HCT116 (cell line): Measurements from ENCODE around the gene MPV17L2. TPM values are rescaled to one million over a fixed set of nuclear protein-coding genes. Genes with fewer than 3 reads are reported as not detected.

Source experiments
- ATAC-seq: fragments of 200-7000 bp; cut with Tn5 transposase; 2 replicates; pipeline ENCODE4 v1.9.1; 2020; ENCODE audit warnings: mild to moderate bottlenecking, moderate library complexity
- BruUV-seq: library from RNA; stranded (reverse); fragments of 400-500 nt; replicated peaks from 2 replicates; lab custom pipeline; 2021; lab: Mats Ljungman, UMichigan
- CTCF ChIA-PET: fragments of 300-600 bp; sonication (Branson Sonifier 250); formaldehyde crosslinking; loops from one replicate; lab custom pipeline; 2021; ENCODE audit warnings: antibody characterized with exemption; lab: Charles Lee
- POLR2A ChIA-PET: fragments of 300-600, 350-600 bp; sonication (Branson Sonifier 250); formaldehyde crosslinking; loops from one replicate; lab custom pipeline; 2021; ENCODE audit warnings: antibody characterized with exemption; lab: Charles Lee
- RAD21 ChIA-PET, 2 experiments: fragments of 300-600 bp; sonication (Branson Sonifier 250); formaldehyde crosslinking; loops; one replicate each; lab custom pipeline; 2023; ENCODE audit warnings: low total read pairs in 2 of 2; ENCODE audit not compliant: uncharacterized antibody in 2 of 2, unreplicated experiment in 2 of 2, low non-redundant PET in 1 of 2; lab: Charles Lee
- DNase-seq: peaks from one replicate; pipeline ENCODE4 v3.0.0-alpha.2; 2010; ENCODE audit warnings: low read depth, low spot score
- H2AFZ ChIP-seq: fragments of 200-600 bp; shearing (Covaris generic), sonication (generic); 2 replicates; pipeline ENCODE4 v1.6.1; 2017; ENCODE audit warnings: low read depth, mixed run types, mixed read lengths, antibody characterized with exemption, low read length; ENCODE audit not compliant: poor library complexity, severe bottlenecking
- H3K27ac ChIP-seq: 2 replicates; pipeline ENCODE4 v1.5.1; 2012; ENCODE audit warnings: low read depth, low read length
- H3K27me3 ChIP-seq: fragments of 200-600 bp; sonication (generic); 2 replicates; pipeline ENCODE4 v1.6.1; 2016; ENCODE audit warnings: mixed run types, low read length, mixed read lengths; ENCODE audit not compliant: insufficient read depth
- H3K36me3 ChIP-seq, 2 experiments: fragments of 200-500 bp in 1 of 2; fragments of 200-600 bp in 1 of 2; sonication (Bioruptor generic) in 1 of 2; sonication (generic) in 1 of 2; 2 replicates each; pipeline versions ENCODE4 v1.5.1 to v1.6.1; 2014 to 2016; ENCODE audit warnings: low read length in 2 of 2, inconsistent platforms in 1 of 2, mixed read lengths in 1 of 2, mixed run types in 1 of 2; ENCODE audit not compliant: insufficient read depth in 2 of 2, control insufficient read depth in 1 of 2
- H3K4me1 ChIP-seq, 2 experiments: fragments of 200-600 bp in 1 of 2; sonication (generic) in 1 of 2; 2 replicates each; pipeline versions ENCODE4 v1.5.1 to v1.6.1; 2012 to 2017; ENCODE audit warnings: low read length in 2 of 2, inconsistent platforms in 1 of 2, mild to moderate bottlenecking in 1 of 2, mixed read lengths in 1 of 2, mixed run types in 1 of 2, moderate library complexity in 1 of 2; ENCODE audit not compliant: insufficient read depth in 2 of 2, control insufficient read depth in 1 of 2
- H3K4me2 ChIP-seq: fragments of 200-600 bp; sonication (generic); 2 replicates; pipeline ENCODE4 v1.6.1; 2017; ENCODE audit warnings: mixed run types, low read length, mixed read lengths
- H3K4me3 ChIP-seq, 2 experiments: fragments of 200-600 bp in 1 of 2; sonication (generic) in 1 of 2; replicated peaks in 1 of 2; 2 replicates each; pipeline ENCODE4 v1.5.1; 2011 to 2016; ENCODE audit warnings: low read length in 2 of 2, control low read depth in 1 of 2, low read depth in 1 of 2, mild to moderate bottlenecking in 1 of 2, mixed read lengths in 1 of 2, mixed run types in 1 of 2
- H3K79me2 ChIP-seq: fragments of 200-600 bp; sonication (generic); 2 replicates; pipeline ENCODE4 v1.6.1; 2017; ENCODE audit warnings: mild to moderate bottlenecking, mixed run types, low read length, moderate library complexity, mixed read lengths; ENCODE audit not compliant: insufficient read depth
- H3K9ac ChIP-seq: fragments of 200-600 bp; sonication (generic); 2 replicates; pipeline ENCODE4 v1.6.1; 2016; ENCODE audit warnings: low read length, mixed read lengths
- H3K9me2 ChIP-seq: fragments of 200-600 bp; sonication (generic), shearing (Covaris generic); 2 replicates; pipeline ENCODE4 v1.6.1; 2017; ENCODE audit warnings: mixed run types, mild to moderate bottlenecking, moderate library complexity; ENCODE audit not compliant: insufficient read depth
- H3K9me3 ChIP-seq, 2 experiments: fragments of 200-500 bp in 1 of 2; fragments of 200-600 bp in 1 of 2; sonication (Bioruptor generic) in 1 of 2; sonication (generic) in 1 of 2; 2 replicates each; pipeline ENCODE4 v1.6.1; 2014 to 2017; ENCODE audit warnings: low read length in 2 of 2, mixed read lengths in 2 of 2, inconsistent platforms in 1 of 2, low read depth in 1 of 2, mild to moderate bottlenecking in 1 of 2, mixed run types in 1 of 2, moderate library complexity in 1 of 2; ENCODE audit not compliant: control insufficient read depth in 1 of 2, insufficient read depth in 1 of 2
- H4K20me1 ChIP-seq: fragments of 200-600 bp; sonication (generic), shearing (Covaris generic); 2 replicates; pipeline ENCODE4 v1.6.1; 2017; ENCODE audit warnings: mixed run types, mild to moderate bottlenecking, moderate library complexity; ENCODE audit not compliant: insufficient read depth
- CEBPB ChIP-seq: IDR thresholded peaks from 2 replicates; pipeline ENCODE4 v1.6.1; 2012; ENCODE audit warnings: low read depth
- EGR1 ChIP-seq: IDR thresholded peaks from 2 replicates; pipeline ENCODE4 v1.6.1; 2012; ENCODE audit warnings: low read depth
- ELF1 ChIP-seq: IDR thresholded peaks from 2 replicates; pipeline ENCODE4 v1.6.1; 2012; ENCODE audit warnings: low read depth, borderline replicate concordance
- EZH2 ChIP-seq: fragments of 200-600 bp; sonication (generic); IDR thresholded peaks from 2 replicates; pipeline ENCODE4 v1.6.1; 2017; ENCODE audit warnings: antibody characterized with exemption, mixed run types
- EZH2phosphoT487 ChIP-seq: fragments of 200-600 bp; IDR thresholded peaks from 2 replicates; pipeline ENCODE4 v1.6.1; 2018; ENCODE audit warnings: antibody characterized with exemption, borderline replicate concordance
- FOSL1 ChIP-seq: IDR thresholded peaks from 2 replicates; pipeline ENCODE4 v1.6.1; 2012; ENCODE audit warnings: low read depth
- JUND ChIP-seq: IDR thresholded peaks from 2 replicates; pipeline ENCODE4 v1.6.1; 2012
- POLR2AphosphoS5 ChIP-seq: IDR thresholded peaks from 2 replicates; pipeline ENCODE4 v1.6.1; 2011; ENCODE audit warnings: mild to moderate bottlenecking, low read depth, low read length, moderate library complexity
- RAD21 ChIP-seq: IDR thresholded peaks from 2 replicates; pipeline ENCODE4 v1.6.1; 2012; ENCODE audit warnings: low read depth, mild to moderate bottlenecking
- SIN3A ChIP-seq: IDR thresholded peaks from 2 replicates; pipeline ENCODE4 v1.6.1; 2012; ENCODE audit warnings: low read depth
- SP1 ChIP-seq: IDR thresholded peaks from 2 replicates; pipeline ENCODE4 v1.6.1; 2012; ENCODE audit warnings: low read depth
- SRF ChIP-seq: IDR thresholded peaks from 2 replicates; pipeline ENCODE4 v1.6.1; 2012; ENCODE audit warnings: low read depth
- TCF7L2 ChIP-seq: IDR thresholded peaks from 2 replicates; pipeline ENCODE4 v1.7.0; 2011; ENCODE audit warnings: borderline replicate concordance, inconsistent platforms; ENCODE audit not compliant: insufficient read depth, insufficient read length; ENCODE audit errors: extremely low read depth
- YY1 ChIP-seq: IDR thresholded peaks from 2 replicates; pipeline ENCODE4 v1.6.1; 2011; ENCODE audit warnings: low read length, low read depth, moderate library complexity, mild to moderate bottlenecking; ENCODE audit not compliant: insufficient replicate concordance; ENCODE audit errors: extremely low read depth
- ZNF274 ChIP-seq: fragments of 200-500 bp; sonication (Bioruptor generic); IDR thresholded peaks from 2 replicates; pipeline ENCODE4 v1.6.1; 2014; ENCODE audit warnings: mild to moderate bottlenecking, low read depth, low read length, inconsistent platforms
- intact Hi-C: fragments of 100-400 bp; cut with micrococcal nuclease; formaldehyde crosslinking; loops from 2 replicates; pipeline ENCODE4 v1.10.0; 2022
- total RNA-seq: library from RNA; stranded (reverse); gene quantifications from one replicate; pipeline ENCODE4 v1.2.1, GENCODE V29; 2021; ENCODE audit not compliant: unreplicated experiment
- TF ChIP-seq, protein P1 (sequence below), 3 experiments: fragments of 200-600 bp in 1 of 3; sonication (generic) in 1 of 3; IDR thresholded peaks in 2 of 3; conservative IDR thresholded peaks in 1 of 3; 2 replicates each; pipeline ENCODE4 v1.5.1; 2012 to 2017; ENCODE audit warnings: low read depth in 2 of 3, low read length in 2 of 3, antibody characterized with exemption in 1 of 3, borderline replicate concordance in 1 of 3, control low read depth in 1 of 3, mild to moderate bottlenecking in 1 of 3, mixed read lengths in 1 of 3, mixed run types in 1 of 3, moderate library complexity in 1 of 3; ENCODE audit not compliant: insufficient read depth in 1 of 3
- TF ChIP-seq, protein P2 (sequence below): IDR thresholded peaks from 2 replicates; pipeline ENCODE4 v1.6.1; 2011; ENCODE audit warnings: mild to moderate bottlenecking, low read length, moderate library complexity; ENCODE audit not compliant: insufficient replicate concordance; ENCODE audit errors: extremely low read depth
- TF ChIP-seq, protein P3 (sequence below): IDR thresholded peaks from 2 replicates; pipeline ENCODE4 v1.6.1; 2012
- TF ChIP-seq, protein P4 (sequence below): IDR thresholded peaks from 2 replicates; pipeline ENCODE4 v1.6.1; 2012

Gene MPV17L2
- total RNA-seq, 1 experiment from 2014 or later = 18.7 TPM

DNA sequence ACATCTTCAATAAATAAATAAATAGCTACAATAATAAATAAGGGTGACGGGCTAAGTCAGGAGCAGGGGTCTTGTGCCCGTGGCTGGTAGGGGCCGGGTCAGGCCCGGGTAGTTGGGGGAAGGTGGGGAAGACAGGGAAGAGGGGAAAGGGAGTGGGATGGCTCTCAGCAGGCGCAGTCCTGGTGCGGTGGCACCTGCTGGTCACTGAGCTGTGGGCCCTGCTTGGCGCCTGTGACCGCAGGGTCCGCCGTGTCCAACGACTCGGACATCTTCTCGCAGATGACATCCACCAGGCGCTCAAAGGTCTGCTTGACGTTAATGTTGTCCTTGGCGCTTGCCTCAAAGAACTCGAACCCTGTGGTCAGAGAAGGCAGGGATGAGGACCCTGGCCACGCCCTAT is 4.3 kb downstream of the MPV17L2 start:
- CTCF ChIA-PET = no interaction called here
- POLR2A ChIA-PET = no interaction called here

More for the DNA sequence above, 4.3 kb downstream of the MPV17L2 start:
- no peak overlapping the region for H3K4me3 ChIP-seq
- DNase-seq (no peak), ATAC-seq (no peak)
- no peak overlapping the region for H3K4me2 ChIP-seq
- H3K27ac ChIP-seq = no peak overlapping the region
- H4K20me1 ChIP-seq = no peaks in the 10 kb centered on the region; the same call in 1 of the 2 replicates
- H3K9ac ChIP-seq = no peak overlapping the region
- H3K79me2 ChIP-seq = peaks cover 15% of the 10 kb centered on the region; the same call in 1 of the 2 replicates
- intact Hi-C loops = no loop called here
- H3K36me3 ChIP-seq = peaks cover 12 to 22% of the 10 kb centered on the region in 2 experiments; a peak in 3 of 4 replicates
- TF ChIP-seq SP1 (no peak), RAD21 (no peak), POLR2AphosphoS5 (no peak), ZNF274 (no peak), EZH2phosphoT487 (no peak), JUND (no peak), ELF1 (no peak), TCF7L2 (no peak), SIN3A (no peak), FOSL1 (no peak), EZH2 (no peak), SRF (no peak), CEBPB (no peak), EGR1 (no peak), YY1 (no peak)
- TF ChIP-seq, protein P1, sequence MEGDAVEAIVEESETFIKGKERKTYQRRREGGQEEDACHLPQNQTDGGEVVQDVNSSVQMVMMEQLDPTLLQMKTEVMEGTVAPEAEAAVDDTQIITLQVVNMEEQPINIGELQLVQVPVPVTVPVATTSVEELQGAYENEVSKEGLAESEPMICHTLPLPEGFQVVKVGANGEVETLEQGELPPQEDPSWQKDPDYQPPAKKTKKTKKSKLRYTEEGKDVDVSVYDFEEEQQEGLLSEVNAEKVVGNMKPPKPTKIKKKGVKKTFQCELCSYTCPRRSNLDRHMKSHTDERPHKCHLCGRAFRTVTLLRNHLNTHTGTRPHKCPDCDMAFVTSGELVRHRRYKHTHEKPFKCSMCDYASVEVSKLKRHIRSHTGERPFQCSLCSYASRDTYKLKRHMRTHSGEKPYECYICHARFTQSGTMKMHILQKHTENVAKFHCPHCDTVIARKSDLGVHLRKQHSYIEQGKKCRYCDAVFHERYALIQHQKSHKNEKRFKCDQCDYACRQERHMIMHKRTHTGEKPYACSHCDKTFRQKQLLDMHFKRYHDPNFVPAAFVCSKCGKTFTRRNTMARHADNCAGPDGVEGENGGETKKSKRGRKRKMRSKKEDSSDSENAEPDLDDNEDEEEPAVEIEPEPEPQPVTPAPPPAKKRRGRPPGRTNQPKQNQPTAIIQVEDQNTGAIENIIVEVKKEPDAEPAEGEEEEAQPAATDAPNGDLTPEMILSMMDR (IDR thresholded peaks at IDR 0.05 in 2 of 3, conservative IDR thresholded peaks at IDR 0.05 in 1 of 3; ENCODE audit: borderline replicate concordance in 1 of 3, insufficient read depth in 1 of 3, low read depth in 2 of 3, low read length in 2 of 3) = no peak
- TF ChIP-seq, protein P2, sequence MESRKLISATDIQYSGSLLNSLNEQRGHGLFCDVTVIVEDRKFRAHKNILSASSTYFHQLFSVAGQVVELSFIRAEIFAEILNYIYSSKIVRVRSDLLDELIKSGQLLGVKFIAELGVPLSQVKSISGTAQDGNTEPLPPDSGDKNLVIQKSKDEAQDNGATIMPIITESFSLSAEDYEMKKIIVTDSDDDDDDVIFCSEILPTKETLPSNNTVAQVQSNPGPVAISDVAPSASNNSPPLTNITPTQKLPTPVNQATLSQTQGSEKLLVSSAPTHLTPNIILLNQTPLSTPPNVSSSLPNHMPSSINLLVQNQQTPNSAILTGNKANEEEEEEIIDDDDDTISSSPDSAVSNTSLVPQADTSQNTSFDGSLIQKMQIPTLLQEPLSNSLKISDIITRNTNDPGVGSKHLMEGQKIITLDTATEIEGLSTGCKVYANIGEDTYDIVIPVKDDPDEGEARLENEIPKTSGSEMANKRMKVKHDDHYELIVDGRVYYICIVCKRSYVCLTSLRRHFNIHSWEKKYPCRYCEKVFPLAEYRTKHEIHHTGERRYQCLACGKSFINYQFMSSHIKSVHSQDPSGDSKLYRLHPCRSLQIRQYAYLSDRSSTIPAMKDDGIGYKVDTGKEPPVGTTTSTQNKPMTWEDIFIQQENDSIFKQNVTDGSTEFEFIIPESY = no peak
- TF ChIP-seq, protein P3, sequence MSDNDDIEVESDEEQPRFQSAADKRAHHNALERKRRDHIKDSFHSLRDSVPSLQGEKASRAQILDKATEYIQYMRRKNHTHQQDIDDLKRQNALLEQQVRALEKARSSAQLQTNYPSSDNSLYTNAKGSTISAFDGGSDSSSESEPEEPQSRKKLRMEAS = no peak
- TF ChIP-seq, protein P4, sequence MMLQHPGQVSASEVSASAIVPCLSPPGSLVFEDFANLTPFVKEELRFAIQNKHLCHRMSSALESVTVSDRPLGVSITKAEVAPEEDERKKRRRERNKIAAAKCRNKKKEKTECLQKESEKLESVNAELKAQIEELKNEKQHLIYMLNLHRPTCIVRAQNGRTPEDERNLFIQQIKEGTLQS = no peak
- no peaks in the 10 kb centered on the region for H3K9me2 ChIP-seq
- H3K4me1 ChIP-seq = peaks cover 6 to 17% of the 10 kb centered on the region in 2 experiments
- H3K9me3 ChIP-seq = no peaks in the 10 kb centered on the region
- no TSS peak for BruUV-seq
- H3K27me3 ChIP-seq = no peaks in the 10 kb centered on the region
- RAD21 ChIA-PET = no interaction called here
- H2AFZ ChIP-seq = no peak overlapping the region
